IMR-90 (cell line): ENCODE measurements around the gene ZNF121. TPM values are rescaled to one million over a fixed set of nuclear protein-coding genes. Genes with fewer than 3 reads are reported as not detected.

ENCODE experiments used
- ATAC-seq: fragments of 200-7000 bp; cut with Tn5 transposase; 2 replicates; pipeline ENCODE4 v1.9.1; 2020; ENCODE audit warnings: low read depth, mild to moderate bottlenecking, moderate library complexity
- BruUV-seq: library from RNA; stranded (reverse); fragments of 400-500 nt; replicated peaks from 2 replicates; lab custom pipeline; 2021; lab: Mats Ljungman, UMichigan
- CTCF ChIA-PET: fragments of 300-600 bp; formaldehyde crosslinking; extraction: SDS; loops from one replicate; lab custom pipeline; 2021; ENCODE audit warnings: antibody characterized with exemption; lab: Yijun Ruan, JAX
- POLR2A ChIA-PET: fragments of 300-600 bp; sonication (Branson Sonifier 250); formaldehyde crosslinking; loops from one replicate; lab custom pipeline; 2022; ENCODE audit warnings: antibody characterized with exemption; ENCODE audit not compliant: unreplicated experiment; lab: Charles Lee
- DNase-seq: peaks from one replicate; pipeline ENCODE4 v3.0.0; 2013
- H2AFZ ChIP-seq: replicated peaks from 2 replicates; pipeline ENCODE3; 2013; ENCODE audit warnings: low read length, mild to moderate bottlenecking; ENCODE audit not compliant: poor library complexity
- H2AK5ac ChIP-seq: 2 replicates; pipeline ENCODE4 v1.6.1; 2013; ENCODE audit warnings: low read depth, low read length, inconsistent platforms
- H2AK9ac ChIP-seq: replicated peaks from 2 replicates; pipeline ENCODE3; 2013; ENCODE audit warnings: mild to moderate bottlenecking, low read depth, low read length, moderate library complexity; ENCODE audit not compliant: poor library complexity
- H2BK120ac ChIP-seq: 2 replicates; pipeline ENCODE4 v1.6.1; 2013; ENCODE audit warnings: low read depth, low read length, inconsistent platforms
- H2BK15ac ChIP-seq: 3 replicates; pipeline ENCODE4 v1.6.1; 2013; ENCODE audit warnings: low read depth, low read length, inconsistent platforms
- H2BK20ac ChIP-seq: 2 replicates; pipeline ENCODE4 v1.6.1; 2013; ENCODE audit warnings: low read depth, mild to moderate bottlenecking, inconsistent platforms, low read length, moderate library complexity
- H2BK5ac ChIP-seq: 2 replicates; pipeline ENCODE4 v1.6.1; 2013; ENCODE audit warnings: mild to moderate bottlenecking, low read depth, low read length, inconsistent platforms; ENCODE audit not compliant: poor library complexity, severe bottlenecking
- H3K14ac ChIP-seq: replicated peaks from 2 replicates; pipeline ENCODE4 v1.6.1; 2013; ENCODE audit warnings: low read depth, low read length, inconsistent platforms
- H3K18ac ChIP-seq: 2 replicates; pipeline ENCODE4 v1.6.1; 2013; ENCODE audit warnings: low read depth, low read length, control low read depth
- H3K23ac ChIP-seq: 2 replicates; pipeline ENCODE4 v1.6.1; 2013; ENCODE audit warnings: low read depth, low read length, inconsistent platforms
- H3K27ac ChIP-seq: 2 replicates; pipeline ENCODE4 v1.5.1; 2013; ENCODE audit warnings: mild to moderate bottlenecking, control low read depth, low read length; ENCODE audit not compliant: insufficient read depth
- H3K27me3 ChIP-seq: 2 replicates; pipeline ENCODE4 v1.6.1; 2013; ENCODE audit warnings: low read length; ENCODE audit not compliant: control insufficient read depth, insufficient read depth
- H3K36me3 ChIP-seq: 2 replicates; pipeline ENCODE4 v1.6.1; 2013; ENCODE audit warnings: low read length, mixed read lengths; ENCODE audit not compliant: control insufficient read depth, insufficient read depth
- H3K4ac ChIP-seq: 2 replicates; pipeline ENCODE4 v1.6.1; 2013; ENCODE audit warnings: low read depth, low read length, inconsistent platforms
- H3K4me1 ChIP-seq: 2 replicates; pipeline ENCODE4 v1.6.1; 2013; ENCODE audit warnings: low read length, mixed read lengths; ENCODE audit not compliant: control insufficient read depth, insufficient read depth
- H3K4me2 ChIP-seq: 2 replicates; pipeline ENCODE4 v1.6.1; 2013; ENCODE audit warnings: low read depth, mild to moderate bottlenecking, control low read depth, low read length, moderate library complexity
- H3K4me3 ChIP-seq: 2 replicates; pipeline ENCODE4 v1.5.1; 2013; ENCODE audit warnings: low read depth, mild to moderate bottlenecking, control low read depth, low read length, moderate library complexity; ENCODE audit not compliant: insufficient read depth
- H3K56ac ChIP-seq: 2 replicates; pipeline ENCODE4 v1.6.1; 2013; ENCODE audit warnings: low read length, inconsistent platforms; ENCODE audit not compliant: insufficient read depth; ENCODE audit errors: extremely low read depth
- H3K79me1 ChIP-seq, 2 experiments: 2 replicates each; pipeline ENCODE4 v1.6.1; 2013; ENCODE audit warnings: low read length in 2 of 2, inconsistent platforms in 1 of 2, low read depth in 1 of 2
- H3K9ac ChIP-seq: 2 replicates; pipeline ENCODE4 v1.6.1; 2013; ENCODE audit warnings: low read depth, low read length, control low read depth
- H3K9me1 ChIP-seq: 2 replicates; pipeline ENCODE4 v1.6.1; 2013; ENCODE audit warnings: low read length, inconsistent platforms; ENCODE audit not compliant: insufficient read depth
- H3K9me3 ChIP-seq: 2 replicates; pipeline ENCODE4 v1.6.1; 2013; ENCODE audit warnings: low read length; ENCODE audit not compliant: control insufficient read depth, insufficient read depth
- H4K20me1 ChIP-seq: 2 replicates; pipeline ENCODE4 v1.6.1; 2013; ENCODE audit warnings: low read length, inconsistent platforms; ENCODE audit not compliant: insufficient read depth
- H4K5ac ChIP-seq: 2 replicates; pipeline ENCODE4 v1.6.1; 2013; ENCODE audit warnings: mild to moderate bottlenecking, low read depth, low read length, control low read depth
- H4K8ac ChIP-seq, 2 experiments: 2 replicates each; pipeline ENCODE4 v1.6.1; 2013; ENCODE audit warnings: low read depth in 2 of 2, low read length in 2 of 2, control low read depth in 1 of 2, inconsistent platforms in 1 of 2
- H4K91ac ChIP-seq: 2 replicates; pipeline ENCODE4 v1.6.1; 2013; ENCODE audit warnings: low read depth, low read length, inconsistent platforms; ENCODE audit not compliant: insufficient read depth
- CEBPB ChIP-seq: IDR thresholded peaks from 2 replicates; pipeline ENCODE4 v1.6.1; 2012; ENCODE audit warnings: low read depth, low read length, improper control_type of control experiment
- CHD1 ChIP-seq: IDR thresholded peaks from 2 replicates; pipeline ENCODE4 v1.6.1; 2012; ENCODE audit warnings: low read depth, low read length, improper control_type of control experiment
- MAZ ChIP-seq: IDR thresholded peaks from 2 replicates; pipeline ENCODE4 v1.6.1; 2012; ENCODE audit warnings: low read depth, mild to moderate bottlenecking, low read length, improper control_type of control experiment, moderate library complexity, borderline replicate concordance
- NFE2L2 ChIP-seq: fragments of 150-350 bp; IDR thresholded peaks from 2 replicates; pipeline ENCODE4 v1.6.1; 2016; ENCODE audit warnings: low read depth, mild to moderate bottlenecking, low read length
- POLR2A ChIP-seq: IDR thresholded peaks from 2 replicates; pipeline ENCODE4 v1.6.1; 2012; ENCODE audit warnings: mild to moderate bottlenecking, low read depth, low read length
- RAD21 ChIP-seq: IDR thresholded peaks from 2 replicates; pipeline ENCODE4 v1.6.1; 2012; ENCODE audit warnings: low read length, improper control_type of control experiment
- WGBS, 2 experiments: methylation state at CpG; one replicate each; pipeline versions ENCODE4 v1.1.5 to v1.1.7; 2013; ENCODE audit warnings: missing lambda C conversion rate in 2 of 2; ENCODE audit not compliant: insufficient read length in 1 of 2; ENCODE audit errors: extremely low coverage in 2 of 2; 5-methylcytosine and 5-hydroxymethylcytosine counted together
- dilution Hi-C: fragments of 300-500 bp; cut with HindIII; formaldehyde crosslinking; loops from one replicate; pipeline ENCODE4 v1.14.3; 2018; ENCODE audit warnings: low sequenced_read_pairs; ENCODE audit not compliant: unreplicated experiment
- in situ Hi-C: fragments of 300-500 bp; cut with MboI; formaldehyde crosslinking; loops from 3 replicates; pipeline ENCODE4 v1.14.3; 2019; ENCODE audit warnings: low sequenced_read_pairs, inconsistent platforms, mixed read lengths
- intact Hi-C: fragments of 100-400 bp; cut with micrococcal nuclease; formaldehyde crosslinking; loops from 2 replicates; pipeline ENCODE4 v1.10.0; 2022
- polyA plus RNA-seq, 3 experiments: library from polyadenylated mRNA; depleted of rRNA; stranded (reverse); fragments of >200 nt; gene quantifications; 2 replicates each; pipeline ENCODE4 v1.2.3, GENCODE V29; 2012; ENCODE audit warnings: low replicate concordance in 1 of 3
- total RNA-seq: library from RNA; depleted of rRNA; stranded (reverse); fragments of >200 nt; gene quantifications from 2 replicates; pipeline ENCODE4 v1.2.3, GENCODE V29; 2012

The ZNF121 gene
- total and polyA plus RNA-seq, 2 of the 4 experiments (the other 2 are of a cell fraction): 3.1 to 62.9 TPM

DNA sequence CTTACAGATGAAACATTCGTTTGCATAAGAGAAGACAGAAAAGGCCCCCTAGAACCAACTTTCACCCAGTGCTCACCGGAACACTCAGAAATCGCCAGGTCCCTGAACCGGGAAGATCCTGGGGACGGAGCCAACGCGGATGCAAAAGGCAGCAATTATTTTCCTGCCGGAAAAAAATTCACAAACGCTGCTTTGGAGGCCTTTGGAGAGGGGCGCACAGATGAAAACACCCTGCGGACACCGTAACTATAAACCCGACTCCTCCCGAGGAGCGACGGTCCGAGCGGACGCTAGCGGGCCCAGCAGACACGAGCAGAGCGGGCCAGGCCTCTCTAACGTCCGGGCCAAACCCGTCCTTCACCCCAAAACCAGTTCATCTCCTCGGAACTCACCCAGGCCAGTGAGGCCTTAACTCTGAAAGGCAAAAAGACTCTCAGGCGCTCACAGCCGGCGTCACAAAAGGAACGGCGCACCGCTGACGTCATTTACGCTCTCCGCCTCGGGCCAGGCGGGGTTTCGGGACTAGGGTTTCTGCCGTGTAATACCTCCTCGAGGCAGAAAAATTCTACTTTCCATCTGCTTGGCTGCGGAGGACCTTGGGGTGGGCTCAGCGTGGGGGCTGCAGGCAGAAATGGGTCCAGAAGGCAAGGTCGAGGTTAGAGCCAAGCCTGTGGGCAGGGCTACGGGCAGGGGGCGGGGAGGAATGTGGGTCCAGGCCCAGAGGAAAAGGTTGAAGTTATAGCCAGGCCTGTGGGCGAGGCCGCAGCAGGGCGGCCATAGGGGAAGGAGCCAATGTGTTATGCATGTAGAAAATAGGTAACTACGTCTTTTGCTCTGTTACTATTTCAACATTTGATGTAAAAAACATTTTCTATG, 45.9 kb downstream of the ZNF121 start, which contains the start of gene ZNF426:
Gene ZNF426 (minus strand): TSS at position 463 of the 876 bp plus-strand sequence. CDS start 2,413 bp downstream, outside the sequence.
- TSS peak; percentile 73 for BruUV-seq
- WGBS, 2 experiments: 1% methylated on average over 30 of the region's 49 CpGs; no CpG with 5 or more reads in 1 of the 2 experiments
- peak within 1 kb of the TSS; percentile 95 for H2BK5ac ChIP-seq
- H2AFZ ChIP-seq: peak within 1 kb of the TSS; percentile 100
- CTCF ChIA-PET: no interaction called here
- no peak within 1 kb of the TSS for H2BK20ac ChIP-seq
- H3K4me1 ChIP-seq: no peaks in the 10 kb centered on the region
- POLR2A ChIA-PET: no interaction called here
- H4K5ac ChIP-seq: peak within 1 kb of the TSS; percentile 98
- peaks cover 8 to 17% of the 10 kb centered on the region in 2 experiments for H3K79me1 ChIP-seq
- peaks cover 27% of the 10 kb centered on the region for H3K36me3 ChIP-seq
- H3K4ac ChIP-seq: peak within 1 kb of the TSS; percentile 96
- H2AK5ac ChIP-seq: peak within 1 kb of the TSS; percentile 32; the same call in 1 of the 2 replicates
- no peak for TF ChIP-seq CEBPB
- TF ChIP-seq POLR2A: peak; percentile 84
- peak; percentile 51; the same call in 1 of the 2 replicates for TF ChIP-seq NFE2L2
- no peak for TF ChIP-seq CHD1
- TF ChIP-seq MAZ: peak; percentile 60; the same call in 1 of the 2 replicates
- TF ChIP-seq RAD21: 0 out of 2 replicates have a peak, but pooled peaks have one; percentile 4
- H3K18ac ChIP-seq: peak within 1 kb of the TSS; percentile 96; the same call in 1 of the 2 replicates
- DNase-seq (peak; percentile 91), ATAC-seq (peak; percentile 97)
- no peaks in the 10 kb centered on the region for H3K27me3 ChIP-seq
- peak within 1 kb of the TSS; percentile 91 for H3K56ac ChIP-seq
- H3K27ac ChIP-seq: peak within 1 kb of the TSS; percentile 98
- no peaks in the 10 kb centered on the region for H4K20me1 ChIP-seq
- H3K14ac ChIP-seq: peak within 1 kb of the TSS; percentile 94
- H4K91ac ChIP-seq: peak within 1 kb of the TSS; percentile 93
- H3K9ac ChIP-seq: peak within 1 kb of the TSS; percentile 95
- in situ Hi-C loops (no loop called here), dilution Hi-C loops (no loop called here), intact Hi-C loops (loop anchor here (5.0 kb wide), 1 partner anchor 101 kb away; the partner anchor contains the start of gene ZNF266)
- H2AK9ac ChIP-seq: peak within 1 kb of the TSS; percentile 89
- peak within 1 kb of the TSS; percentile 92 to 98 for H4K8ac ChIP-seq
- H2BK120ac ChIP-seq: peak within 1 kb of the TSS; percentile 69
- H3K23ac ChIP-seq: peak within 1 kb of the TSS; percentile 76
- H3K9me3 ChIP-seq: peaks cover 29% of the 10 kb centered on the region
- no peaks in the 10 kb centered on the region for H3K9me1 ChIP-seq
- peak within 1 kb of the TSS; percentile 93 for H3K4me3 ChIP-seq
- H3K4me2 ChIP-seq: peak within 1 kb of the TSS; percentile 85
- H2BK15ac ChIP-seq: no peak within 1 kb of the TSS
